Stimulated activated CD4-positive, alpha-beta T cell treated with anti-CD3 and anti-CD28 coated beads, Interleukin-12 subunit alpha, Interleukin-12 subunit beta, amount 100 ng/mL, for 24 hours (primary cell): ENCODE data around the gene FBXO27.
"Not testable (repeated sequence)": the region's sequence is repeated elsewhere in the genome, so short reads cannot be mapped to it uniquely, and the experiment has no call there.

Experiments
- DNase-seq, 2 experiments: peaks; one replicate each; pipeline ENCODE4 v3.0.0-alpha.2; 2020; ENCODE audit warnings: low read depth in 2 of 2

The FBXO27 gene

GRCh38 chr19:38988627-38989026 lies 43.7 kb downstream of the FBXO27 start:
- not testable (repeated sequence) for DNase-seq

DNA sequence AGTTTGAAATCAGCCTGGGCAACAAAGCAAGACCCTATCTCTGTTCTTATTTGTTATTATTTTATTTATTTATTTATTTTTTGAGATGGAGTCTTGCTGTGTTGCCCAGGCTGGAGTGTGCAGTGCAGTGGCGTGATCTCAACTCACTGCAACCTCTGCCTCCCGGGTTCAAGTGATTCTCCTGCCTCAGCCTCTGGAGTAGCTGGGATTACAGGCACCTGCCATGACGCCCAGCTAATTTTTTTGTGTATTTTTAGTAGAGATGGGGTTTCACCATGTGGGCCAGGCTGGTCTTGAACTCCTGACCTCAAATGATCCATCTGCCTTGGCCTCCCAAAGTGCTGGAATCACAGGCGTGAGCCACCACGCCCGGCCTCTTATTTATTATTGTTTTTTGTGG lies 44.6 kb downstream of the FBXO27 start:
- DNase-seq = not testable (repeated sequence)

- no peak for DNase-seq
Observed at GRCh38 chr19:38985262-38985661, 47.1 kb downstream of the FBXO27 start.

GRCh38 chr19:38980583-38981374 lies 51.6 kb downstream of the FBXO27 start:
- DNase-seq = no peak

GRCh38 chr19:38979812-38980211 lies 52.5 kb downstream of the FBXO27 start:
- no peak for DNase-seq

DNA sequence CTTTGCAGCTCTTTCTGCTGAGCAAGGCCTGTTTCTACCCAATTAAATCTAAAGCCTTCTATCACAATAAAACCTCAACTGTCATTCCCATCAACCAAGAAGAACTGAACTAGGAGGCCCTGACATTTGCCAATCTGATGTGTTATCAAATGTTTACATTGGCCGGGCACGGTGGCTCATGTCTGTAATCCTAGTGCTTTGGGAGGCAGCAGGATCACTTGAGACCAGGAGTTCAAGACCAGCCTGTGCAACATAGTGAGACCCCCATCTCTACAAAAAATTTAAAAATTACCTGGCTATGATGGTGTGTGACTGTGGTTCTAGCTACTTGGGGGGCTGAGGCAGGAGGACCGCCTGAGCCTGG lies 54.0 kb downstream of the FBXO27 start:
- no peak for DNase-seq

DNA sequence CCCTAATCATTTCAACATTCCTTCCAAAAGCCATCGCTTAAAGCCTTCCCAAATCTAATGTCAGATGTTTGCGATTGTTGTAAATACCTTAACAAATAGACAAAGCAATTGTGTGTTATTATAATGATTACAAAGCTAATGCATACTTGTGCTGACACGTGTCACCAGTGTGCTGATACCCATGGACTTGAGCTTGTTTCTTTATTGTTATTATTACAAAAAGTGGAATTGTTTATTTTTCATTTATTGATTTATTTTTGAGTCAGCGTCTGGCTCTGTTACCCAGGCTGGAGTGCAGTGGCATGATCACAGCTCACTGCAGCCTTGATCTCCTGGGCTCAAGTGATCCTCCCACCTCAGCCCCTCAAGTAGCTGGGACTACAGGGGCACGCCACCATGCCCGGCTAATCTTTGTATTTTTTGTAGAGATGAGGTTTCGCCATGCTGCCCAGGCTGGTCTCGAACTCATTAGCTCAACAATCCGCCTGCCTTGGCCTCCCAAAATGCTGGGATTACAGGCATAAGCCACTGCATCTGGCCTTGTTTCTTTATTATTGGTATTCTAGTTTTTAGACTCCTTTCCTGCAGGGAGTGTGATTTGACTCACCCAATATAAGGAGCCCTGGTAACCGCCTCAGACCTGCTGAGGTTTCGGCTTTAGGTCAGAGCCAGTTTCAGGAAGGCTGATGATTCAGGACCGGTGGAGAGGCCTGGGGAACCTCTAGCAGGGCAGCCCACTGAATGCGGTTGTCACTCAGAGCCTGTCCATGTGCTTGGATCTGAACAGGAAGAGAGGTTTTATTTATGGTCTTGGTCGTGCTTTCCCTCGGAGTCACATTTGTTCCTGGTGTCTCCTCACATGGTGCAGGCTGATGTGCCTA lies 54.7 kb downstream of the FBXO27 start:
- peak; percentile 2 to 58 for DNase-seq

- no peak for DNase-seq
Observed at GRCh38 chr19:38975861-38976271, 56.5 kb downstream of the FBXO27 start.

GRCh38 chr19:38975214-38975860 lies 57.0 kb downstream of the FBXO27 start, which contains the start of gene FBXO17:
Gene FBXO17 (minus strand): TSS chr19:38975742. CDS start chr19:38950319, 25,423 bp downstream.
- no peak for DNase-seq

GRCh38 chr19:38974624-38975213 lies 57.6 kb downstream of the FBXO27 start:
- no peak for DNase-seq
